OCI-LY3 (cell line): ENCODE results near the gene MXI1.
"Not testable (repeated sequence)": the region's sequence is repeated elsewhere in the genome, so short reads cannot be mapped to it uniquely, and the experiment has no call there.

Source experiments
- H2AFZ ChIP-seq: fragments of 200-600, 300-600 bp; shearing (Covaris generic); 2 replicates; pipeline ENCODE4 v1.6.0; 2014; ENCODE audit warnings: antibody characterized with exemption, low read depth, low read length
- H3K27ac ChIP-seq: fragments of 200-600, 300-600 bp; sonication (generic); 2 replicates; pipeline ENCODE4 v1.5.1; 2014; ENCODE audit warnings: mild to moderate bottlenecking, low read length, moderate library complexity, mixed read lengths
- H3K27me3 ChIP-seq: fragments of 200-600, 300-600 bp; sonication (generic); 2 replicates; pipeline ENCODE4 v1.6.1; 2014; ENCODE audit warnings: low read depth, low read length, mixed read lengths
- H3K36me3 ChIP-seq: fragments of 200-600, 300-600 bp; sonication (generic); replicated peaks from 2 replicates; pipeline ENCODE3; 2014; ENCODE audit warnings: low read depth, low read length, mixed read lengths
- H3K4me1 ChIP-seq: fragments of 300-600, 200-600 bp; sonication (generic); 2 replicates; pipeline ENCODE4 v1.6.1; 2014; ENCODE audit warnings: low read length, mixed read lengths
- H3K4me2 ChIP-seq: fragments of 200-600, 300-600 bp; sonication (generic); 2 replicates; pipeline ENCODE4 v1.6.1; 2014; ENCODE audit warnings: low read length, mixed read lengths
- H3K4me3 ChIP-seq: fragments of 300-600, 200-600 bp; sonication (generic); 2 replicates; pipeline ENCODE4 v1.5.1; 2014; ENCODE audit warnings: antibody characterized with exemption, mild to moderate bottlenecking, low read length, moderate library complexity
- H3K79me2 ChIP-seq: fragments of 300-600, 200-600 bp; shearing (Covaris generic); 2 replicates; pipeline ENCODE4 v1.6.1; 2014; ENCODE audit warnings: mild to moderate bottlenecking, low read length, mixed read lengths
- H3K9ac ChIP-seq: fragments of 300-600, 200-600 bp; shearing (Covaris generic); 2 replicates; pipeline ENCODE4 v1.6.0; 2014; ENCODE audit warnings: mild to moderate bottlenecking, low read length, moderate library complexity
- H3K9me3 ChIP-seq: fragments of 200-600, 300-600 bp; shearing (Covaris generic); 2 replicates; pipeline ENCODE4 v1.6.1; 2014; ENCODE audit warnings: low read length, mixed read lengths; ENCODE audit not compliant: insufficient read depth
- H4K20me1 ChIP-seq: fragments of 200-600, 300-600 bp; sonication (generic); 2 replicates; pipeline ENCODE4 v1.6.1; 2016; ENCODE audit warnings: low read length, mixed read lengths; ENCODE audit not compliant: insufficient read depth
- EZH2phosphoT487 ChIP-seq: fragments of 200-600 bp; shearing (Covaris generic); IDR thresholded peaks from 2 replicates; pipeline ENCODE4 v1.6.1; 2018; ENCODE audit warnings: antibody characterized with exemption, mixed run types, low read depth
- TF ChIP-seq, protein P1 (sequence below): fragments of 200-600, 300-600 bp; sonication (generic); IDR thresholded peaks from 2 replicates; pipeline ENCODE4 v1.5.1; 2014; ENCODE audit warnings: antibody characterized with exemption, low read length, low read depth

MXI1 gene

DNA sequence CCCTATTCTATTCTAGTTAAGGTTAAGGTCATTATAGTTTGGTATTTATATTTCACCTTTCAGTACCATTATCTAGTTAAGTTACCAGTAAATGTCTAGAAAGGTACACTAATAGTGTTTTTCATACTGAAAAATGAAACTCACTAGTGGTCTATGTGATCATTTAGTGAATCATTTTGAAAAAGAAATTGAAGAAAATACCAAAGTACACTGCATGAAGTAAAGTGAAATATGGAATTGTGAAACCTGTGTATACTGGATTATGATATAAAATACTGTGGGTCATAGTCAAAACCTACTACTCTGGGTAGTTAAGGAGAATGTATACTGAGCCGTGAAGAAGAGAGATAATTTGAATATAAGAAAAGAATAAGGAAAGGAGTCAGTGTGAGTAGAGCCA lies 44.0 kb downstream of the MXI1 start:
- Histone ChIP-seq H3K4me1 (peaks cover 26% of the 10 kb centered on the region), H3K4me2 (peak overlapping the region; percentile 14; the same call in 1 of the 2 replicates), H4K20me1 (peaks cover 54% of the 10 kb centered on the region), H3K27me3 (peaks cover 65% of the 10 kb centered on the region)
- not testable (repeated sequence) for H3K36me3 ChIP-seq, H3K9ac ChIP-seq, H3K79me2 ChIP-seq, H3K27ac ChIP-seq, H2AFZ ChIP-seq, H3K4me3 ChIP-seq, H3K9me3 ChIP-seq

DNA sequence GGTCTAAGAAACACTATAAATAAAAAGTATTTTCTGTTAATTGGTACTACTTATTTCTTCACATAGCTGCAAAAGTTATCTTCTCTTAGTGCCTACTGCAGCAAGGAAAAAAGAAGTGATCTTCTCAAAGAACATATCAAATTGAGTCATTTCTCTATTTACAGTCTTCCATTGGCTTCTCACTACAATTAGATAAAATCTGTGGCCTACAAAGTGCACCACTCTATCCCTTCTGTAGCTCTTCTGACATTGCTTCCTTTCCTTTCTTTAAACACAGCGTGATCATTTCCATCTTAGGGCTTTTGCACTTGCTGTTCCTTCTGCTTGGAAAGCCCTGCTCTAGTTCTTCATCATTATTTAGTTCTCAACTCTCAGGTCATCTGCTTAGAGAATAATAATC lies 44.7 kb downstream of the MXI1 start:
- peaks cover 4% of the 10 kb centered on the region for H3K36me3 ChIP-seq
- no peaks in the 10 kb centered on the region for H3K79me2 ChIP-seq
- no peak overlapping the region for H2AFZ ChIP-seq
- H3K4me2 ChIP-seq, result no peak overlapping the region
- no peak for TF ChIP-seq EZH2phosphoT487
- TF ChIP-seq, protein P1, sequence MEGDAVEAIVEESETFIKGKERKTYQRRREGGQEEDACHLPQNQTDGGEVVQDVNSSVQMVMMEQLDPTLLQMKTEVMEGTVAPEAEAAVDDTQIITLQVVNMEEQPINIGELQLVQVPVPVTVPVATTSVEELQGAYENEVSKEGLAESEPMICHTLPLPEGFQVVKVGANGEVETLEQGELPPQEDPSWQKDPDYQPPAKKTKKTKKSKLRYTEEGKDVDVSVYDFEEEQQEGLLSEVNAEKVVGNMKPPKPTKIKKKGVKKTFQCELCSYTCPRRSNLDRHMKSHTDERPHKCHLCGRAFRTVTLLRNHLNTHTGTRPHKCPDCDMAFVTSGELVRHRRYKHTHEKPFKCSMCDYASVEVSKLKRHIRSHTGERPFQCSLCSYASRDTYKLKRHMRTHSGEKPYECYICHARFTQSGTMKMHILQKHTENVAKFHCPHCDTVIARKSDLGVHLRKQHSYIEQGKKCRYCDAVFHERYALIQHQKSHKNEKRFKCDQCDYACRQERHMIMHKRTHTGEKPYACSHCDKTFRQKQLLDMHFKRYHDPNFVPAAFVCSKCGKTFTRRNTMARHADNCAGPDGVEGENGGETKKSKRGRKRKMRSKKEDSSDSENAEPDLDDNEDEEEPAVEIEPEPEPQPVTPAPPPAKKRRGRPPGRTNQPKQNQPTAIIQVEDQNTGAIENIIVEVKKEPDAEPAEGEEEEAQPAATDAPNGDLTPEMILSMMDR, result no peak
- no peak overlapping the region for H3K9ac ChIP-seq
- no peaks in the 10 kb centered on the region for H3K9me3 ChIP-seq
- no peak overlapping the region for H3K4me3 ChIP-seq
- peaks cover 54% of the 10 kb centered on the region for H4K20me1 ChIP-seq
- H3K27ac ChIP-seq, result no peak overlapping the region
- H3K27me3 ChIP-seq, result peaks cover 69% of the 10 kb centered on the region
- H3K4me1 ChIP-seq, result peaks cover 26% of the 10 kb centered on the region

DNA sequence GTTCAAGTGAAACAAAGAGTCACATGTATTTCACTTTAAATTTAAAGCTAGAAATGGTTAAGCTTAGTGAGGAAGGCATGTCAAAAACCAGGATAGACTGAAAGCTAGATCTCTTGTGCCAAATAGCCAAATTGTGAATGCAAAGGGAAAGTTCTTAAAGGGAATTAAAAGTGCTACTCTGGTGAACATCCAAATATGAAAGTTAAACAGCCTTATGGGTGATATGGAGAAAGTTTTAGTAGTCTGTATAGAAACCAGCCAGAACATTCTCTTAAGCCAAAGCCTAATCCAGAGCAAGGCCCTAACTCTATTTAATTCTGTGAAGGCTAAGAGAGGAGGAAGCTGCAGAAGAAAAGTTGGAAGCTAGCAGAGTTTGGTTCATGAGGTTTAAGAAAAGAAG lies 47.1 kb downstream of the MXI1 start:
- TF ChIP-seq, protein P1, result no peak
- no peak for TF ChIP-seq EZH2phosphoT487
- Histone ChIP-seq H3K36me3 (peaks cover 4% of the 10 kb centered on the region), H3K79me2 (no peaks in the 10 kb centered on the region), H3K9me3 (no peaks in the 10 kb centered on the region), H3K4me3 (no peak overlapping the region), H3K4me1 (peaks cover 21% of the 10 kb centered on the region), H3K9ac (no peak overlapping the region), H3K4me2 (no peak overlapping the region), H2AFZ (no peak overlapping the region), H3K27ac (no peak overlapping the region), H3K27me3 (peaks cover 72% of the 10 kb centered on the region), H4K20me1 (peaks cover 50% of the 10 kb centered on the region)

DNA sequence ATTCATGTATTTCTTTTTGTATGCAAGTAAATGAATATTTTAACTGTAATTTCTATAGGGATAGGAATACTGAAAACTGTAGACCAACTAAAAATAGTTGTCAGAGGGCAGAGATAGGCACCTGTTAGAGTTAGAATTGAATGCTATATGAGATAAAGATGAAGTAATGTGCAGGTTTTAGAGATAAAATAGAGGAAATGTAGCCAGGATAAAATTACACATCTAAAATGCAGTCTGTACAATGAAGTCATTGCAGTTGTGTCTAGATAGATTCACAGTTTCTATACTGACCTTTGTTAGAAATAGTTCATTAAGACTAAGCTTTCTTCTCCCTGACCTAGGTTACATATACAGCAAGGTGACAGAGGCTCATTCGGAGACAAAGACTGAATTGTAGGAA lies 51.1 kb downstream of the MXI1 start:
- H3K4me2 ChIP-seq, result no peak overlapping the region
- H3K27me3 ChIP-seq, result peaks cover 72% of the 10 kb centered on the region
- no peak overlapping the region for H3K9ac ChIP-seq
- H4K20me1 ChIP-seq, result peaks cover 37% of the 10 kb centered on the region
- TF ChIP-seq EZH2phosphoT487, result no peak
- TF ChIP-seq, protein P1, result no peak
- H3K27ac ChIP-seq, result no peak overlapping the region
- H3K36me3 ChIP-seq, result peaks cover 4% of the 10 kb centered on the region
- no peaks in the 10 kb centered on the region for H3K9me3 ChIP-seq
- H3K79me2 ChIP-seq, result no peaks in the 10 kb centered on the region
- H2AFZ ChIP-seq, result no peak overlapping the region
- peaks cover 3% of the 10 kb centered on the region; the same call in 1 of the 2 replicates for H3K4me1 ChIP-seq
- no peak overlapping the region for H3K4me3 ChIP-seq

DNA sequence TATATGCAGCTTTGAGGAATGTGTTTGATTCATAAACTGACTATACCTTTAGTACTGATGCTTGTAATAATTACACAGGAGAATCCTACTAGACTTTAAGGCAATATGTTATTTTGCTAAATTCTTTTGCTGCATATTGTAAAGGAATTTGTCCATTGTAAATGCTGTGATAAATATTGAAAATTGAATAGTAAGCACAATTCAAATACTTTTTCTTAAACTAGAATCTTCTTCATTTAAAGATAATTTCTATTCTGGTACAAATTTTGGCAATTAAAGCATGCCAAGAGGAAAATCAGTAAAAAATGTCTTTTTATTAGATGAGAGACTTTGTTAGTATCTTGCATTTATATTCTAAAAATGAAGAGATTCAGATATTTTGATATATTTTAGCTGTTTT lies 51.9 kb downstream of the MXI1 start:
- H3K27ac ChIP-seq, result no peak overlapping the region
- H3K36me3 ChIP-seq, result peaks cover 4% of the 10 kb centered on the region
- no peak overlapping the region for H3K4me2 ChIP-seq
- TF ChIP-seq, protein P1, result no peak
- TF ChIP-seq EZH2phosphoT487, result no peak
- no peak overlapping the region for H3K4me3 ChIP-seq
- H4K20me1 ChIP-seq, result peaks cover 34% of the 10 kb centered on the region; the same call in 1 of the 2 replicates
- H3K27me3 ChIP-seq, result peaks cover 64% of the 10 kb centered on the region
- H3K9me3 ChIP-seq, result no peaks in the 10 kb centered on the region
- no peaks in the 10 kb centered on the region for H3K79me2 ChIP-seq
- peaks cover 2% of the 10 kb centered on the region; the same call in 1 of the 2 replicates for H3K4me1 ChIP-seq
- no peak overlapping the region for H2AFZ ChIP-seq
- no peak overlapping the region for H3K9ac ChIP-seq
